Measurements from ENCODE around the gene POLE3.

Gene POLE3

GRCh38 chr9:113360242-113360842, 50.1 kb downstream of the POLE3 start:
- no peak for DNase-seq (ENCODE audit: low read depth)
- H3K4me3 ChIP-seq (ENCODE audit: low read depth, low read length) = no peak overlapping the region

- no peak overlapping the region for H3K4me3 ChIP-seq (ENCODE audit: low read depth, low read length)
- DNase-seq (ENCODE audit: low read depth) = no peak
Observed at GRCh38 chr9:113359385-113359784, 51.1 kb downstream of the POLE3 start.

Data from skeletal muscle cell (primary cell).